ENCODE results near the gene KRTDAP. TPM values are rescaled to one million over a fixed set of nuclear protein-coding genes. Genes with fewer than 3 reads are reported as not detected.

KRTDAP gene
- total and polyA plus RNA-seq, 2 donors (not counting 3 experiments of a cell fraction or from before 2014, with no cell fraction given): not detected

DNA sequence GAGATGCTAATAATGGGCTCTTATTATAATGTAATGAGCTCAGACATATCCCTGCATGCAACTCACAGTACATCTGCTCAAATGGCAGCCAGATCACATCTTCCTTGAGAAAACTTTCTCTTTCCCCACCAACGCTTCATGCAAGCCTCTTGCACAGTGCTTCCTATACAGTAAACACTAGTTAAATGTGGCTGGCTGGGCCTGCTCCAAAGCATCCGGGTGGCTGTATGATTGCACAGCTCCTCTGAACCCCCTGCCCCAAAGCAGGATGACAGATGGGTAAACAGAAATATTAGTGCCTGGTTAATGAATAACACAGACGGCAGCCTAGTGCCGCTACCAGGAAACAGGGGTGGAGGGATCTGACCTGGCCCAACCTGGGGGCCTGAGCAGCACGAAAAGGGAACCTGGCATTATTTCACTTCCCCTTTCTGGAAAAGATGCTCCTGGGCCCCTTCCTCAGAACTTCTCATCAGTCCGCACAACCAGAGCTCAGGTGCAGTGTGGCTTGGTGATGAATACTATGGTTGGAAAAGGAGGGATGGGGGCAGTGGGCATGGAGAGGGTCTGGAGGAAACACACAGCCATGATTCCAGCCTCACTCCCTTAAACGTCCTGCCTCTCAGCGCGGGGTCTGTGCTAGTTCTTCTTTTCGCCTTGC is 31.4 kb downstream of the KRTDAP start:
- H2AFZ ChIP-seq (ENCODE audit: low read depth, low read length): no peak overlapping the region
- dilution Hi-C loops (cut with MboI; ENCODE audit: extremely low pct_ligation_motif_present, low sequenced_read_pairs) (no loop called here), intact Hi-C loops (cut with micrococcal nuclease) (no loop called here)
- no peaks in the 10 kb centered on the region for H3K27me3 ChIP-seq (ENCODE audit: control insufficient read depth in 2 of 2, insufficient read depth in 2 of 2, low read length in 2 of 2)
- H3K36me3 ChIP-seq (ENCODE audit: control insufficient read depth in 2 of 2, extremely low read depth in 1 of 2, insufficient read depth in 2 of 2, low read length in 2 of 2): no peaks in the 10 kb centered on the region
- no peak overlapping the region for H3K27ac ChIP-seq (ENCODE audit: insufficient read depth, low read depth, low read length)
- POLR2A ChIA-PET: no interaction called here
- BruUV-seq (replicated peaks): no TSS peak
- DNase-seq (ENCODE audit: low read depth, low spot score) (peak; percentile 22), FAIRE-seq (no peak)
- no peaks in the 10 kb centered on the region for H3K4me1 ChIP-seq (ENCODE audit: control insufficient read depth, extremely low read depth, insufficient read depth, low read length)
- no peak overlapping the region for H3K4me3 ChIP-seq (replicated peaks in 1 of 3; ENCODE audit: insufficient read depth in 1 of 3, low read depth in 1 of 3, low read length in 3 of 3)
- H4K20me1 ChIP-seq (replicated peaks; ENCODE audit: control insufficient read depth, extremely low read depth, insufficient read depth, low read length): no peaks in the 10 kb centered on the region
- H3K9me3 ChIP-seq (replicated peaks; ENCODE audit: control insufficient read depth, insufficient read depth, low read length): no peaks in the 10 kb centered on the region
- H3K9ac ChIP-seq (replicated peaks; ENCODE audit: extremely low read depth, insufficient read depth, low read length): no peak overlapping the region
- H3K4me2 ChIP-seq (ENCODE audit: insufficient read depth, low read length): no peak overlapping the region
- TF ChIP-seq POLR2AphosphoS5 (IDR thresholded peaks at IDR 0.05; ENCODE audit: insufficient read depth, low read depth, low read length) (no peak), JUN (IDR thresholded peaks at IDR 0.05; ENCODE audit: borderline replicate concordance, insufficient read depth, insufficient read length, low read depth) (no peak), POLR2A (IDR thresholded peaks at IDR 0.05; ENCODE audit: low read depth, low read length) (no peak), GATA2 (IDR thresholded peaks at IDR 0.05; ENCODE audit: insufficient read depth, insufficient read length, low read depth, low read length) (no peak), EZH2 (IDR thresholded peaks at IDR 0.05; ENCODE audit: borderline replicate concordance, low read depth, low read length, severe bottlenecking) (no peak), MYC (IDR thresholded peaks at IDR 0.05; ENCODE audit: low read depth, low read length) (no peak), FOS (IDR thresholded peaks at IDR 0.05; ENCODE audit: borderline replicate concordance, insufficient read depth, low read length) (no peak)
- TF ChIP-seq, protein P1, sequence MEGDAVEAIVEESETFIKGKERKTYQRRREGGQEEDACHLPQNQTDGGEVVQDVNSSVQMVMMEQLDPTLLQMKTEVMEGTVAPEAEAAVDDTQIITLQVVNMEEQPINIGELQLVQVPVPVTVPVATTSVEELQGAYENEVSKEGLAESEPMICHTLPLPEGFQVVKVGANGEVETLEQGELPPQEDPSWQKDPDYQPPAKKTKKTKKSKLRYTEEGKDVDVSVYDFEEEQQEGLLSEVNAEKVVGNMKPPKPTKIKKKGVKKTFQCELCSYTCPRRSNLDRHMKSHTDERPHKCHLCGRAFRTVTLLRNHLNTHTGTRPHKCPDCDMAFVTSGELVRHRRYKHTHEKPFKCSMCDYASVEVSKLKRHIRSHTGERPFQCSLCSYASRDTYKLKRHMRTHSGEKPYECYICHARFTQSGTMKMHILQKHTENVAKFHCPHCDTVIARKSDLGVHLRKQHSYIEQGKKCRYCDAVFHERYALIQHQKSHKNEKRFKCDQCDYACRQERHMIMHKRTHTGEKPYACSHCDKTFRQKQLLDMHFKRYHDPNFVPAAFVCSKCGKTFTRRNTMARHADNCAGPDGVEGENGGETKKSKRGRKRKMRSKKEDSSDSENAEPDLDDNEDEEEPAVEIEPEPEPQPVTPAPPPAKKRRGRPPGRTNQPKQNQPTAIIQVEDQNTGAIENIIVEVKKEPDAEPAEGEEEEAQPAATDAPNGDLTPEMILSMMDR (IDR thresholded peaks at IDR 0.05; ENCODE audit: extremely low read depth in 1 of 2, insufficient read depth in 1 of 2, low read depth in 1 of 2, low read length in 2 of 2): no peak
- TF ChIP-seq, protein P2, sequence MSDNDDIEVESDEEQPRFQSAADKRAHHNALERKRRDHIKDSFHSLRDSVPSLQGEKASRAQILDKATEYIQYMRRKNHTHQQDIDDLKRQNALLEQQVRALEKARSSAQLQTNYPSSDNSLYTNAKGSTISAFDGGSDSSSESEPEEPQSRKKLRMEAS (IDR thresholded peaks at IDR 0.05; ENCODE audit: insufficient read depth, insufficient read length): no peak
- no peaks in the 10 kb centered on the region for H3K79me2 ChIP-seq (ENCODE audit: control insufficient read depth, insufficient read depth, low read length)
- no peaks in the 10 kb centered on the region for H3K9me1 ChIP-seq (replicated peaks; ENCODE audit: control insufficient read depth, extremely low read depth, insufficient read depth, low read length)
- CTCF ChIA-PET: no interaction called here
